HEK293 (cell line): ENCODE data around the gene BNIPL.

Experiments
- BCL11B ChIP-seq: fragments of 450-650 bp; formaldehyde crosslinking; IDR thresholded peaks from 2 replicates; pipeline ENCODE4 v1.5.1; 2016; ENCODE audit warnings: low read depth, missing biosample characterization, missing genetic modification characterization
- IKZF3 ChIP-seq: fragments of 450-650 bp; IDR thresholded peaks from 2 replicates; pipeline ENCODE4 v1.5.0; 2018; ENCODE audit warnings: missing biosample characterization, mild to moderate bottlenecking, missing genetic modification characterization, moderate library complexity
- KLF17 ChIP-seq: fragments of 450-650 bp; formaldehyde crosslinking; IDR thresholded peaks from 2 replicates; pipeline ENCODE4 v1.5.1; 2016; ENCODE audit warnings: missing biosample characterization, missing genetic modification characterization
- PRDM1 ChIP-seq: fragments of 450-650 bp; formaldehyde crosslinking; IDR thresholded peaks from 2 replicates; pipeline ENCODE4; 2016; ENCODE audit warnings: missing biosample characterization, missing genetic modification characterization
- SCRT1 ChIP-seq: fragments of 450-650 bp; formaldehyde crosslinking; IDR thresholded peaks from 2 replicates; pipeline ENCODE4 v1.5.1; 2016; ENCODE audit warnings: missing biosample characterization, missing genetic modification characterization, borderline replicate concordance
- ZBTB17 ChIP-seq: fragments of 450-650 bp; formaldehyde crosslinking; IDR thresholded peaks from 2 replicates; pipeline ENCODE4 v1.5.1; 2016; ENCODE audit warnings: missing biosample characterization, missing genetic modification characterization
- ZBTB20 ChIP-seq: fragments of 450-650 bp; formaldehyde crosslinking; IDR thresholded peaks from 2 replicates; pipeline ENCODE4 v1.5.1; 2016; ENCODE audit warnings: missing biosample characterization, missing genetic modification characterization
- ZNF121 ChIP-seq: fragments of 450-650 bp; formaldehyde crosslinking; IDR thresholded peaks from 2 replicates; pipeline ENCODE4 v1.5.1; 2016; ENCODE audit warnings: missing biosample characterization, missing genetic modification characterization
- ZNF132 ChIP-seq: fragments of 450-650 bp; formaldehyde crosslinking; IDR thresholded peaks from 2 replicates; pipeline ENCODE4 v1.5.1; 2017; ENCODE audit warnings: missing biosample characterization, missing genetic modification characterization, borderline replicate concordance
- ZNF2 ChIP-seq: fragments of 450-650 bp; formaldehyde crosslinking; IDR thresholded peaks from 2 replicates; pipeline ENCODE4 v1.5.1; 2016; ENCODE audit warnings: missing biosample characterization, missing genetic modification characterization
- ZNF202 ChIP-seq: fragments of 450-650 bp; formaldehyde crosslinking; IDR thresholded peaks from 2 replicates; pipeline ENCODE4 v1.5.1; 2016; ENCODE audit warnings: missing biosample characterization, missing genetic modification characterization, borderline replicate concordance
- ZNF223 ChIP-seq: fragments of 450-650 bp; formaldehyde crosslinking; IDR thresholded peaks from 2 replicates; pipeline ENCODE4 v1.5.1; 2016; ENCODE audit warnings: missing biosample characterization, missing genetic modification characterization
- ZNF24 ChIP-seq: fragments of 450-650 bp; formaldehyde crosslinking; IDR thresholded peaks from 2 replicates; pipeline ENCODE4 v1.5.1; 2016; ENCODE audit warnings: missing biosample characterization, missing genetic modification characterization
- ZNF324 ChIP-seq: fragments of 450-650 bp; formaldehyde crosslinking; IDR thresholded peaks from 2 replicates; pipeline ENCODE4 v1.5.1; 2016; ENCODE audit warnings: missing biosample characterization, missing genetic modification characterization
- ZNF350 ChIP-seq: fragments of 450-650 bp; formaldehyde crosslinking; IDR thresholded peaks from 2 replicates; pipeline ENCODE4 v1.5.0; 2017; ENCODE audit warnings: missing biosample characterization, mild to moderate bottlenecking, missing genetic modification characterization
- ZNF354C ChIP-seq: fragments of 450-650 bp; formaldehyde crosslinking; IDR thresholded peaks from 2 replicates; pipeline ENCODE4 v1.5.1; 2016; ENCODE audit warnings: missing biosample characterization, missing genetic modification characterization, low read depth, borderline replicate concordance
- ZNF433 ChIP-seq: fragments of 450-650 bp; formaldehyde crosslinking; IDR thresholded peaks from 2 replicates; pipeline ENCODE4 v1.5.1; 2016; ENCODE audit warnings: missing biosample characterization, missing genetic modification characterization, low read depth
- ZNF510 ChIP-seq: fragments of 450-650 bp; formaldehyde crosslinking; IDR thresholded peaks from 2 replicates; pipeline ENCODE4 v1.5.1; 2018; ENCODE audit warnings: mild to moderate bottlenecking, missing genetic modification characterization, missing biosample characterization; ENCODE audit not compliant: insufficient replicate concordance
- ZNF521 ChIP-seq: fragments of 450-650 bp; formaldehyde crosslinking; IDR thresholded peaks from 2 replicates; pipeline ENCODE4 v1.5.1; 2017; ENCODE audit warnings: missing biosample characterization, mild to moderate bottlenecking, missing genetic modification characterization
- ZNF600 ChIP-seq: fragments of 450-650 bp; formaldehyde crosslinking; IDR thresholded peaks from 2 replicates; pipeline ENCODE4 v1.5.1; 2016; ENCODE audit warnings: missing biosample characterization, missing genetic modification characterization
- ZNF660 ChIP-seq: fragments of 450-650 bp; IDR thresholded peaks from 2 replicates; pipeline ENCODE4 v1.5.1; 2018; ENCODE audit warnings: missing biosample characterization, mild to moderate bottlenecking, missing genetic modification characterization
- ZNF677 ChIP-seq: fragments of 450-650 bp; IDR thresholded peaks from 2 replicates; pipeline ENCODE4 v1.5.0; 2018; ENCODE audit warnings: missing biosample characterization, mild to moderate bottlenecking, missing genetic modification characterization, moderate library complexity
- ZNF692 ChIP-seq: fragments of 450-650 bp; formaldehyde crosslinking; IDR thresholded peaks from 2 replicates; pipeline ENCODE4 v1.5.1; 2016; ENCODE audit warnings: missing biosample characterization, missing genetic modification characterization
- ZSCAN16 ChIP-seq: fragments of 450-650 bp; formaldehyde crosslinking; IDR thresholded peaks from 2 replicates; pipeline ENCODE4 v1.5.1; 2016; ENCODE audit warnings: missing biosample characterization, missing genetic modification characterization
- ZXDB ChIP-seq: fragments of 450-650 bp; formaldehyde crosslinking; IDR thresholded peaks from 2 replicates; pipeline ENCODE4 v1.5.1; 2016; ENCODE audit warnings: missing biosample characterization, missing genetic modification characterization
- TF ChIP-seq, protein P1 (sequence below): sonication (generic); formaldehyde crosslinking; IDR thresholded peaks from 2 replicates; pipeline ENCODE4 v1.8.1; 2022; ENCODE audit warnings: mild to moderate bottlenecking, moderate library complexity, missing genetic modification reagents
- TF ChIP-seq, protein P2 (sequence below): fragments of 450-650 bp; formaldehyde crosslinking; IDR thresholded peaks from 2 replicates; pipeline ENCODE4 v1.5.1; 2016; ENCODE audit warnings: missing biosample characterization, missing genetic modification characterization, borderline replicate concordance
- TF ChIP-seq, protein P3 (sequence below): fragments of 450-650 bp; formaldehyde crosslinking; IDR thresholded peaks from 2 replicates; pipeline ENCODE4 v1.5.1; 2017; ENCODE audit warnings: missing biosample characterization, missing genetic modification characterization

BNIPL gene

GRCh38 chr1:151006327-151007052 lies 29.9 kb upstream of the BNIPL start, which contains the start of gene MINDY1 (continued):
- TF ChIP-seq, protein P1, sequence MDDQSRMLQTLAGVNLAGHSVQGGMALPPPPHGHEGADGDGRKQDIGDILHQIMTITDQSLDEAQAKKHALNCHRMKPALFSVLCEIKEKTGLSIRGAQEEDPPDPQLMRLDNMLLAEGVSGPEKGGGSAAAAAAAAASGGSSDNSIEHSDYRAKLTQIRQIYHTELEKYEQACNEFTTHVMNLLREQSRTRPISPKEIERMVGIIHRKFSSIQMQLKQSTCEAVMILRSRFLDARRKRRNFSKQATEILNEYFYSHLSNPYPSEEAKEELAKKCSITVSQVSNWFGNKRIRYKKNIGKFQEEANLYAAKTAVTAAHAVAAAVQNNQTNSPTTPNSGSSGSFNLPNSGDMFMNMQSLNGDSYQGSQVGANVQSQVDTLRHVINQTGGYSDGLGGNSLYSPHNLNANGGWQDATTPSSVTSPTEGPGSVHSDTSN (CRISPR knock-in tag) = no peak
- TF ChIP-seq ZNF433 (no peak), ZNF692 (no peak), ZNF324 (no peak), ZNF677 (tag by site-specific recombination) (no peak), ZNF24 (tag by site-specific recombination) (no peak), ZNF132 (no peak), IKZF3 (tag by site-specific recombination) (peak; percentile 54), PRDM1 (tag by site-specific recombination) (peak; percentile 90), ZNF354C (tag by site-specific recombination) (no peak), ZNF121 (tag by site-specific recombination) (no peak), ZSCAN16 (tag by site-specific recombination) (no peak), ZNF521 (tag by site-specific recombination) (no peak), SCRT1 (tag by site-specific recombination) (no peak), ZNF510 (tag by site-specific recombination) (no peak), ZBTB17 (tag by site-specific recombination) (peak; percentile 97), ZNF660 (tag by site-specific recombination) (peak; percentile 64), ZNF600 (tag by site-specific recombination) (no peak), ZNF2 (tag by site-specific recombination) (peak; percentile 25; the same call in 1 of the 2 replicates), ZBTB20 (tag by site-specific recombination) (peak; percentile 53; the same call in 1 of the 2 replicates), ZNF223 (tag by site-specific recombination) (0 out of 2 replicates have a peak, but pooled peaks have one; percentile 23), ZXDB (tag by site-specific recombination) (peak; percentile 18), KLF17 (tag by site-specific recombination) (no peak), ZNF350 (tag by site-specific recombination) (no peak), BCL11B (no peak), ZNF202 (tag by site-specific recombination) (no peak)
- TF ChIP-seq, protein P2, sequence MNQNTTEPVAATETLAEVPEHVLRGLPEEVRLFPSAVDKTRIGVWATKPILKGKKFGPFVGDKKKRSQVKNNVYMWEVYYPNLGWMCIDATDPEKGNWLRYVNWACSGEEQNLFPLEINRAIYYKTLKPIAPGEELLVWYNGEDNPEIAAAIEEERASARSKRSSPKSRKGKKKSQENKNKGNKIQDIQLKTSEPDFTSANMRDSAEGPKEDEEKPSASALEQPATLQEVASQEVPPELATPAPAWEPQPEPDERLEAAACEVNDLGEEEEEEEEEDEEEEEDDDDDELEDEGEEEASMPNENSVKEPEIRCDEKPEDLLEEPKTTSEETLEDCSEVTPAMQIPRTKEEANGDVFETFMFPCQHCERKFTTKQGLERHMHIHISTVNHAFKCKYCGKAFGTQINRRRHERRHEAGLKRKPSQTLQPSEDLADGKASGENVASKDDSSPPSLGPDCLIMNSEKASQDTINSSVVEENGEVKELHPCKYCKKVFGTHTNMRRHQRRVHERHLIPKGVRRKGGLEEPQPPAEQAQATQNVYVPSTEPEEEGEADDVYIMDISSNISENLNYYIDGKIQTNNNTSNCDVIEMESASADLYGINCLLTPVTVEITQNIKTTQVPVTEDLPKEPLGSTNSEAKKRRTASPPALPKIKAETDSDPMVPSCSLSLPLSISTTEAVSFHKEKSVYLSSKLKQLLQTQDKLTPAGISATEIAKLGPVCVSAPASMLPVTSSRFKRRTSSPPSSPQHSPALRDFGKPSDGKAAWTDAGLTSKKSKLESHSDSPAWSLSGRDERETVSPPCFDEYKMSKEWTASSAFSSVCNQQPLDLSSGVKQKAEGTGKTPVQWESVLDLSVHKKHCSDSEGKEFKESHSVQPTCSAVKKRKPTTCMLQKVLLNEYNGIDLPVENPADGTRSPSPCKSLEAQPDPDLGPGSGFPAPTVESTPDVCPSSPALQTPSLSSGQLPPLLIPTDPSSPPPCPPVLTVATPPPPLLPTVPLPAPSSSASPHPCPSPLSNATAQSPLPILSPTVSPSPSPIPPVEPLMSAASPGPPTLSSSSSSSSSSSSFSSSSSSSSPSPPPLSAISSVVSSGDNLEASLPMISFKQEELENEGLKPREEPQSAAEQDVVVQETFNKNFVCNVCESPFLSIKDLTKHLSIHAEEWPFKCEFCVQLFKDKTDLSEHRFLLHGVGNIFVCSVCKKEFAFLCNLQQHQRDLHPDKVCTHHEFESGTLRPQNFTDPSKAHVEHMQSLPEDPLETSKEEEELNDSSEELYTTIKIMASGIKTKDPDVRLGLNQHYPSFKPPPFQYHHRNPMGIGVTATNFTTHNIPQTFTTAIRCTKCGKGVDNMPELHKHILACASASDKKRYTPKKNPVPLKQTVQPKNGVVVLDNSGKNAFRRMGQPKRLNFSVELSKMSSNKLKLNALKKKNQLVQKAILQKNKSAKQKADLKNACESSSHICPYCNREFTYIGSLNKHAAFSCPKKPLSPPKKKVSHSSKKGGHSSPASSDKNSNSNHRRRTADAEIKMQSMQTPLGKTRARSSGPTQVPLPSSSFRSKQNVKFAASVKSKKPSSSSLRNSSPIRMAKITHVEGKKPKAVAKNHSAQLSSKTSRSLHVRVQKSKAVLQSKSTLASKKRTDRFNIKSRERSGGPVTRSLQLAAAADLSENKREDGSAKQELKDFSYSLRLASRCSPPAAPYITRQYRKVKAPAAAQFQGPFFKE (tag by site-specific recombination) = no peak
- TF ChIP-seq, protein P3, sequence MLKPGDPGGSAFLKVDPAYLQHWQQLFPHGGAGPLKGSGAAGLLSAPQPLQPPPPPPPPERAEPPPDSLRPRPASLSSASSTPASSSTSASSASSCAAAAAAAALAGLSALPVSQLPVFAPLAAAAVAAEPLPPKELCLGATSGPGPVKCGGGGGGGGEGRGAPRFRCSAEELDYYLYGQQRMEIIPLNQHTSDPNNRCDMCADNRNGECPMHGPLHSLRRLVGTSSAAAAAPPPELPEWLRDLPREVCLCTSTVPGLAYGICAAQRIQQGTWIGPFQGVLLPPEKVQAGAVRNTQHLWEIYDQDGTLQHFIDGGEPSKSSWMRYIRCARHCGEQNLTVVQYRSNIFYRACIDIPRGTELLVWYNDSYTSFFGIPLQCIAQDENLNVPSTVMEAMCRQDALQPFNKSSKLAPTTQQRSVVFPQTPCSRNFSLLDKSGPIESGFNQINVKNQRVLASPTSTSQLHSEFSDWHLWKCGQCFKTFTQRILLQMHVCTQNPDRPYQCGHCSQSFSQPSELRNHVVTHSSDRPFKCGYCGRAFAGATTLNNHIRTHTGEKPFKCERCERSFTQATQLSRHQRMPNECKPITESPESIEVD (tag by site-specific recombination) = no peak
